GM12892 (cell line): ENCODE results near the gene GNAS.
"Not testable (repeated sequence)": the region's sequence is repeated elsewhere in the genome, so short reads cannot be mapped to it uniquely, and the experiment has no call there.

Source experiments
- POLR2A ChIP-seq: IDR thresholded peaks from 2 replicates; pipeline ENCODE4 v1.6.1; 2011; ENCODE audit warnings: low read depth, low read length, control low read depth
- POLR2AphosphoS5 ChIP-seq: IDR thresholded peaks from 2 replicates; pipeline ENCODE4 v1.6.1; 2011; ENCODE audit warnings: low read depth, low read length, control low read depth
- TAF1 ChIP-seq: IDR thresholded peaks from 2 replicates; pipeline ENCODE4 v1.6.1; 2011; ENCODE audit warnings: low read depth, mild to moderate bottlenecking, control low read depth, low read length, borderline replicate concordance

- TF ChIP-seq POLR2A, POLR2AphosphoS5, TAF1: not testable (repeated sequence)
Observed at GRCh38 chr20:58828804-58829203, 23.7 kb upstream of the GNAS start.
